ENCODE data around the gene SAG.

DNA sequence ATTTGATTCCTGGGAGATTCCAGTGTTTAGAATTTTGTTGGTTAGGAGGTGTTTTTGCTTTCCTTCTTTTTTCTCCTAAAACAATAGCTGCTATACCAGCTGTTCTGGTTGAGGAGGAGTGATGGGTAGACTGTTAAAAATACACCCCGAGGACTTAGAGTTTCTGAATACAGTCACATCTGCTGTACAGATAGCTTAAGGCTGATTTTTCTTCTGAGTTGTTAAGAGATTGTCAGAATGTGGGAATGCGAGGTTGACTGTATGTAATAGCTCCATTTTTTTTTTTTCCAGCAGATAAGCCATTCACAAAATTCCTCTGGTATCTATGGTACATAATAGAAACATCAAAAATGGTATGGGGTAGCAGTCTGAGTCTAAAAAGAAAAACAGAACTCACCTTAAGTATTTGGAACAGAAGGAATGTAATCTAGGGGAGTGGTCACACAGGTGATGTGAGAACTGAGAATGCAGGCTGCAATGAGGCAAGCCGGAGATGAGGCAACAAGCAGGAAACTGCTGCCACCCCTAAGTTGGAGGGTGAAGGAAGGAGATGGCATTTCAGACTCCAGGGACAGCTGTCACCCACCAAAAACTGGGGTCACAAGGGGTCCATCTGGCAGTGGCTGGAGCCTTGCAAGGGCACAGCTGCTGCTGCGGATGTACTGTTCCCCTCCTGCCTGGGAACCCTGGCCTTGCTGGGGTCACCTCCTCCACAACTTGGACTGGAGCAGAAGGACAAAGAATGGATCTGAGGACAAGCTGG is 49.1 kb downstream of the SAG start:
- TF ChIP-seq, protein P1, sequence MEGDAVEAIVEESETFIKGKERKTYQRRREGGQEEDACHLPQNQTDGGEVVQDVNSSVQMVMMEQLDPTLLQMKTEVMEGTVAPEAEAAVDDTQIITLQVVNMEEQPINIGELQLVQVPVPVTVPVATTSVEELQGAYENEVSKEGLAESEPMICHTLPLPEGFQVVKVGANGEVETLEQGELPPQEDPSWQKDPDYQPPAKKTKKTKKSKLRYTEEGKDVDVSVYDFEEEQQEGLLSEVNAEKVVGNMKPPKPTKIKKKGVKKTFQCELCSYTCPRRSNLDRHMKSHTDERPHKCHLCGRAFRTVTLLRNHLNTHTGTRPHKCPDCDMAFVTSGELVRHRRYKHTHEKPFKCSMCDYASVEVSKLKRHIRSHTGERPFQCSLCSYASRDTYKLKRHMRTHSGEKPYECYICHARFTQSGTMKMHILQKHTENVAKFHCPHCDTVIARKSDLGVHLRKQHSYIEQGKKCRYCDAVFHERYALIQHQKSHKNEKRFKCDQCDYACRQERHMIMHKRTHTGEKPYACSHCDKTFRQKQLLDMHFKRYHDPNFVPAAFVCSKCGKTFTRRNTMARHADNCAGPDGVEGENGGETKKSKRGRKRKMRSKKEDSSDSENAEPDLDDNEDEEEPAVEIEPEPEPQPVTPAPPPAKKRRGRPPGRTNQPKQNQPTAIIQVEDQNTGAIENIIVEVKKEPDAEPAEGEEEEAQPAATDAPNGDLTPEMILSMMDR (IDR thresholded peaks at IDR 0.05), result no peak
- TF ChIP-seq POLR2A (IDR thresholded peaks at IDR 0.05), result no peak
